ENCODE results near the gene PHF23.

Gene PHF23

GRCh38 chr17:7235693-7236665, 3.3 kb downstream of the PHF23 start:
- DNase-seq (ENCODE audit: low read depth): no peak
- TF ChIP-seq POLR2A (IDR thresholded peaks at IDR 0.05; ENCODE audit: extremely low read depth, insufficient read length) (no peak), CTCF (IDR thresholded peaks at IDR 0.05; ENCODE audit: low read depth, low read length) (no peak)
- H3K4me3 ChIP-seq (ENCODE audit: low read depth, low read length): no peak overlapping the region

GRCh38 chr17:7234083-7234951, 4.9 kb downstream of the PHF23 start, which contains the start of gene DVL2:
DVL2 (minus strand) TSS chr17:7234517; CDS start chr17:7234262, 255 bp downstream.
- peak; percentile 94 for DNase-seq (ENCODE audit: low read depth)
- TF ChIP-seq MAX (IDR thresholded peaks at IDR 0.05; ENCODE audit: low read depth, low read length) (peak; percentile 98), MYC (IDR thresholded peaks at IDR 0.05; ENCODE audit: low read depth, low read length) (peak; percentile 68; the same call in 1 of the 2 replicates), CTCF (IDR thresholded peaks at IDR 0.05; ENCODE audit: low read depth, low read length) (no peak), POLR2A (IDR thresholded peaks at IDR 0.05; ENCODE audit: extremely low read depth, insufficient read length) (peak; percentile 53)

GRCh38 chr17:7233701-7234082, 5.6 kb downstream of the PHF23 start:
- peak overlapping the region; percentile 94 for H3K4me3 ChIP-seq (ENCODE audit: low read depth, low read length)
- DNase-seq (ENCODE audit: low read depth): no peak
- TF ChIP-seq MYC (IDR thresholded peaks at IDR 0.05; ENCODE audit: low read depth, low read length) (no peak), POLR2A (IDR thresholded peaks at IDR 0.05; ENCODE audit: extremely low read depth, insufficient read length) (no peak), MAX (IDR thresholded peaks at IDR 0.05; ENCODE audit: low read depth, low read length) (no peak), CTCF (IDR thresholded peaks at IDR 0.05; ENCODE audit: low read depth, low read length) (no peak)

More at GRCh38 chr17:7234083-7234951, 4.9 kb downstream of the PHF23 start, which contains the start of gene DVL2:
- peak within 1 kb of the TSS; percentile 94 for H3K4me3 ChIP-seq (ENCODE audit: low read depth, low read length)

- DNase-seq (ENCODE audit: low read depth): no peak
- TF ChIP-seq MYC (IDR thresholded peaks at IDR 0.05; ENCODE audit: low read depth, low read length): no peak
- TF ChIP-seq CTCF (IDR thresholded peaks at IDR 0.05; ENCODE audit: low read depth, low read length): no peak
- no peak for TF ChIP-seq POLR2A (IDR thresholded peaks at IDR 0.05; ENCODE audit: extremely low read depth, insufficient read length)
- no peak for TF ChIP-seq MAX (IDR thresholded peaks at IDR 0.05; ENCODE audit: low read depth, low read length)
- H3K4me3 ChIP-seq (ENCODE audit: low read depth, low read length): peak overlapping the region; percentile 50
Observed at GRCh38 chr17:7232114-7232513, 7.1 kb downstream of the PHF23 start.

GRCh38 chr17:7229504-7229903, 9.8 kb downstream of the PHF23 start:
- no peak for DNase-seq (ENCODE audit: low read depth)

More at GRCh38 chr17:7229504-7229903, 9.8 kb downstream of the PHF23 start:
- no peak overlapping the region for H3K4me3 ChIP-seq (ENCODE audit: low read depth, low read length)
- TF ChIP-seq MYC (IDR thresholded peaks at IDR 0.05; ENCODE audit: low read depth, low read length) (no peak), POLR2A (IDR thresholded peaks at IDR 0.05; ENCODE audit: extremely low read depth, insufficient read length) (no peak), CTCF (IDR thresholded peaks at IDR 0.05; ENCODE audit: low read depth, low read length) (no peak), MAX (IDR thresholded peaks at IDR 0.05; ENCODE audit: low read depth, low read length) (no peak)

All from NB4 (cell line).